ENCODE results near the gene PHLPP1. TPM values are rescaled to one million over a fixed set of nuclear protein-coding genes. Genes with fewer than 3 reads are reported as not detected.
A peak's percentile ranks its signal among the peaks of the same experiment; 100 is the strongest.
"Not testable (repeated sequence)": the region's sequence is repeated elsewhere in the genome, so short reads cannot be mapped to it uniquely, and the experiment has no call there.

The PHLPP1 gene
- total and polyA plus RNA-seq, 2 donors: 3.2 to 4.5 TPM

- 97% methylated on average over 1 of the region's 1 CpG for WGBS
- Histone ChIP-seq H3K36me3 (ENCODE audit: control insufficient read depth in 2 of 2, insufficient read depth in 2 of 2, low read length in 1 of 2) (no peaks in the 10 kb centered on the region), H3K27ac (ENCODE audit: low read depth in 1 of 2, low read length in 1 of 2) (no peak overlapping the region), H3K9me3 (ENCODE audit: control insufficient read depth in 2 of 2, insufficient read depth in 1 of 2, low read length in 1 of 2) (no peaks in the 10 kb centered on the region), H3K4me3 (ENCODE audit: low read length in 2 of 2) (no peak overlapping the region), H3K4me1 (ENCODE audit: control insufficient read depth in 2 of 2, insufficient read depth in 2 of 2, low read length in 2 of 2) (no peaks in the 10 kb centered on the region), H3K27me3 (ENCODE audit: control insufficient read depth in 2 of 2, insufficient read depth in 1 of 2, low read length in 1 of 2) (no peaks in the 10 kb centered on the region)
- no peak for DNase-seq (ENCODE audit: low read depth in 6 of 9, low spot score in 9 of 9)
Measured at GRCh38 chr18:62735387-62735786, 20.0 kb downstream of the PHLPP1 start.

DNA sequence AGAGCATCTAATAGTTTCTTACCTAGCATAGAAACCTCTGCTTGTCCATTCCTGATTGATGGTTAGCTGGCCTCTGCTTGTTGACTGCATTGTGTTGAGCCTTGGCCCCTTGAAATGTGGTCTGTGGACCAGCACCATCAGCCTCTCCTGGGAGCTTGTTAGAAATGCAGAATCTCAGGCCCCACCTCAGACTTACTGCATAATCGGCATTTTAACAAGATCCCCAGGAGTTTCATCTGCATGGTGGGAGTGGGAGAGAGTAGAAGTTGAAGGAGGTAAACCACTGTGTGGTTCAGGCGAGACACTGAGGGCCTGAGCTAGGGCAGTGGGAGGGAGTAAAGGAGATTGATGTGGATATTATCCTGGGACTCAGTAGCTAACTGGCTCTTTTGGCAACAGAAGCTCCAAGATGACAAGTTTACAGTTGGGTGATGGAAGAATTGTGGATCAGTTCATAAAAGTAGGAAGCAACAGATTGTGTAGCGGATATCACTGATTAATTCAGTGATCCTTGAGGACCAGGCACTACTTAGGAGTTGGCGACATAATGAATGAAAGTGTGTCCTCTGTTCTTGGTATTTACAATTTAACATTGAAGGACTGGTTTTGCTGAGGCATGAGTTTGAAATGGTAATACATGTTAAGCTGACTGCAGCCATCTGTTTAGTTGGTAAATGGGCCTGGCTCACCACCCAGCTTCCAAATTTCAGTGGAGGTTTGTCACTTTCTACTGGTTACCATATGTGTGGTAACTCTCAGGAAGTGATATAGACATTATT, 20.9 kb downstream of the PHLPP1 start:
- H3K27ac ChIP-seq (ENCODE audit: low read depth in 1 of 2, low read length in 1 of 2): no peak overlapping the region
- DNase-seq (ENCODE audit: low read depth in 6 of 9, low spot score in 9 of 9): no peak
- H3K9me3 ChIP-seq (ENCODE audit: control insufficient read depth in 2 of 2, insufficient read depth in 1 of 2, low read length in 1 of 2): no peaks in the 10 kb centered on the region
- H3K4me3 ChIP-seq (ENCODE audit: low read length in 2 of 2): no peak overlapping the region
- H3K27me3 ChIP-seq (ENCODE audit: control insufficient read depth in 2 of 2, insufficient read depth in 1 of 2, low read length in 1 of 2): no peaks in the 10 kb centered on the region
- no peaks in the 10 kb centered on the region for H3K36me3 ChIP-seq (ENCODE audit: control insufficient read depth in 2 of 2, insufficient read depth in 2 of 2, low read length in 1 of 2)
- whole genome bisulfite sequencing: 98% methylated on average over 4 of the region's 4 CpGs
- no peaks in the 10 kb centered on the region for H3K4me1 ChIP-seq (ENCODE audit: control insufficient read depth in 2 of 2, insufficient read depth in 2 of 2, low read length in 2 of 2)

GRCh38 chr18:62737241-62737873, 22.0 kb downstream of the PHLPP1 start:
- H3K4me3 ChIP-seq (ENCODE audit: low read length in 2 of 2): no peak overlapping the region
- H3K9me3 ChIP-seq (ENCODE audit: control insufficient read depth in 2 of 2, insufficient read depth in 1 of 2, low read length in 1 of 2): no peaks in the 10 kb centered on the region
- DNase-seq (ENCODE audit: low read depth in 6 of 9, low spot score in 9 of 9): no peak
- H3K36me3 ChIP-seq (ENCODE audit: control insufficient read depth in 2 of 2, insufficient read depth in 2 of 2, low read length in 1 of 2): no peaks in the 10 kb centered on the region
- H3K27ac ChIP-seq (ENCODE audit: low read depth in 1 of 2, low read length in 1 of 2): no peak overlapping the region
- H3K27me3 ChIP-seq (ENCODE audit: control insufficient read depth in 2 of 2, insufficient read depth in 1 of 2, low read length in 1 of 2): no peaks in the 10 kb centered on the region
- H3K4me1 ChIP-seq (ENCODE audit: control insufficient read depth in 2 of 2, insufficient read depth in 2 of 2, low read length in 2 of 2): peaks cover 0 to 6% of the 10 kb centered on the region in 2 donors
- 99% methylated on average over 6 of the region's 6 CpGs for WGBS

DNA sequence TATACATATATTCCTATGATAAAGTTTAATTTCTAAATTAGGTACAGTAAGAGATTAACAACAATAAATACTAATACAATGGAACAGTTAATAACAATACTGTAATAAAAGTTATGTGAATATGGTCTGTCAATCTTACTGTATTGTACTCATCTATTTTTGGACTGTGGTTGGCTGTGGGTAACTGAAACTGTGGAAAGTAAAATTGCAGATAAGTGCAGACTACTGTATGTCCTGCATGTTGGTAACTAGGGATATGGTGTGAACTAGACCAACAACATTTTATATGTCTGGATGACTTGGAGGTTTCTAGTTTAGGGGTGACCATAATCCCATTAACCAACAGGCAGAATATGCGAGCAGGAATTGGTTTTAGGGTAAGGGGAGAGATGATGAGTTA, 23.3 kb downstream of the PHLPP1 start:
- Histone ChIP-seq H3K27me3 (ENCODE audit: control insufficient read depth in 2 of 2, insufficient read depth in 1 of 2, low read length in 1 of 2) (no peaks in the 10 kb centered on the region), H3K36me3 (ENCODE audit: control insufficient read depth in 2 of 2, insufficient read depth in 2 of 2, low read length in 1 of 2) (no peaks in the 10 kb centered on the region), H3K4me1 (ENCODE audit: control insufficient read depth in 2 of 2, insufficient read depth in 2 of 2, low read length in 2 of 2) (peaks cover 0 to 8% of the 10 kb centered on the region in 2 donors), H3K9me3 (ENCODE audit: control insufficient read depth in 2 of 2, insufficient read depth in 1 of 2, low read length in 1 of 2) (no peaks in the 10 kb centered on the region), H3K4me3 (ENCODE audit: low read length in 2 of 2) (no peak overlapping the region), H3K27ac (ENCODE audit: low read depth in 1 of 2, low read length in 1 of 2) (no peak overlapping the region)
- DNase-seq (ENCODE audit: low read depth in 6 of 9, low spot score in 9 of 9): no peak
- WGBS: 100% methylated on average over 1 of the region's 1 CpG

GRCh38 chr18:62739911-62740310, 24.6 kb downstream of the PHLPP1 start:
- no peak overlapping the region for H3K27ac ChIP-seq (ENCODE audit: low read depth in 1 of 2, low read length in 1 of 2)
- peaks cover 3 to 15% of the 10 kb centered on the region in 2 donors for H3K4me1 ChIP-seq (ENCODE audit: control insufficient read depth in 2 of 2, insufficient read depth in 2 of 2, low read length in 2 of 2)
- 91% methylated on average over 5 of the region's 5 CpGs for WGBS
- H3K4me3 ChIP-seq (ENCODE audit: low read length in 2 of 2): no peak overlapping the region
- H3K9me3 ChIP-seq (ENCODE audit: control insufficient read depth in 2 of 2, insufficient read depth in 1 of 2, low read length in 1 of 2): no peaks in the 10 kb centered on the region
- H3K27me3 ChIP-seq (ENCODE audit: control insufficient read depth in 2 of 2, insufficient read depth in 1 of 2, low read length in 1 of 2): no peaks in the 10 kb centered on the region
- H3K36me3 ChIP-seq (ENCODE audit: control insufficient read depth in 2 of 2, insufficient read depth in 2 of 2, low read length in 1 of 2): no peaks in the 10 kb centered on the region
- no peak for DNase-seq (ENCODE audit: low read depth in 6 of 9, low spot score in 9 of 9)

DNA sequence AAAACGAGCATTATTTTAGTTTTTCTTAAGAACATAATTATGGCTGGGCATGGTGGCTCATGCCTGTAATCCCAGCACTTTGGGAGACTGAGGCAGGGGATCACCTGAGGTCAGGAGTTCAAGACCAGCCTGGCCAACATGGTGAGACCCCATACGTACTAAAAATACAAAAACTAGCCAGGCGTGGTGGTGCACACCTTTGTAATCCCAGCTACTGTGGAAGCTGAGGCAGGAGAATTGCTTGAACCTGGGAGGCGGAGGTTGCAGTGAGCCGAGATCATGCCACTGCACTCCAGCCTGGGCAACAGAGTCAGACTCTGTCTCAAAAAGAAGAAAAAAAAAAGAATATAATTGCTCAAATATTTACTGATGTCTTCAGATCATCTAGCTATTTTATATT, 25.3 kb downstream of the PHLPP1 start:
- H3K4me1 ChIP-seq (ENCODE audit: control insufficient read depth in 2 of 2, insufficient read depth in 2 of 2, low read length in 2 of 2): peaks cover 3 to 15% of the 10 kb centered on the region in 2 donors
- H3K9me3 ChIP-seq (ENCODE audit: control insufficient read depth in 2 of 2, insufficient read depth in 1 of 2, low read length in 1 of 2); H3K4me3 ChIP-seq (ENCODE audit: low read length in 2 of 2); H3K27me3 ChIP-seq (ENCODE audit: control insufficient read depth in 2 of 2, insufficient read depth in 1 of 2, low read length in 1 of 2); DNase-seq (ENCODE audit: low read depth in 6 of 9, low spot score in 9 of 9); H3K27ac ChIP-seq (ENCODE audit: low read depth in 1 of 2, low read length in 1 of 2); H3K36me3 ChIP-seq (ENCODE audit: control insufficient read depth in 2 of 2, insufficient read depth in 2 of 2, low read length in 1 of 2): not testable (repeated sequence)
- 95% methylated on average over 5 of the region's 5 CpGs for WGBS

DNA sequence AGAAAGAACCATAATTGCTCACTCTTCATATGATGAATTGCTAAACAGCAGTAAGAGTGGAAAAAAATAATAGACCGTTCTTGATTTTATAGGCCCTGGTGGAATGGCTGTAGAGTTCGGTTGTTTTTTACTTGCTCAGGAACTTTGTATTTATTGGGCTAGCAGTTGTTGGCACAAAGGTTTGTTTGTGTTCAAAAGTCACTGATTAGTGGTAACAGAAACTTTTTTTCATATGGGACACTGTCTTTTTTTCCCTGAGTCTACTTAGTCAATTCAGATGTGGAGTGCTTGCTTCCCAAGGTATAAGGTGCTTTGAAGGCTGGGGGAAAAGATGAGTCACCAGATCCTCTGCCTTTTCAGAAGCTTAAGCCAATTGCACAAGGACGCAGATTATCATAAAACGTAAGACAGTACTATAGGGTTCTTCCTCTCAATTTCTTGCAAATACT, 25.8 kb downstream of the PHLPP1 start:
- WGBS: 85% methylated on average over 4 of the region's 4 CpGs
- DNase-seq (ENCODE audit: low read depth in 6 of 9, low spot score in 9 of 9): peak in 1 of 9 donors; percentile 37
- H3K9me3 ChIP-seq (ENCODE audit: control insufficient read depth in 2 of 2, insufficient read depth in 1 of 2, low read length in 1 of 2): no peaks in the 10 kb centered on the region
- H3K27ac ChIP-seq (ENCODE audit: low read depth in 1 of 2, low read length in 1 of 2): no peak overlapping the region
- H3K4me3 ChIP-seq (ENCODE audit: low read length in 2 of 2): no peak overlapping the region
- peaks cover 3 to 15% of the 10 kb centered on the region in 2 donors for H3K4me1 ChIP-seq (ENCODE audit: control insufficient read depth in 2 of 2, insufficient read depth in 2 of 2, low read length in 2 of 2)
- H3K27me3 ChIP-seq (ENCODE audit: control insufficient read depth in 2 of 2, insufficient read depth in 1 of 2, low read length in 1 of 2): no peaks in the 10 kb centered on the region
- no peaks in the 10 kb centered on the region for H3K36me3 ChIP-seq (ENCODE audit: control insufficient read depth in 2 of 2, insufficient read depth in 2 of 2, low read length in 1 of 2)

DNA sequence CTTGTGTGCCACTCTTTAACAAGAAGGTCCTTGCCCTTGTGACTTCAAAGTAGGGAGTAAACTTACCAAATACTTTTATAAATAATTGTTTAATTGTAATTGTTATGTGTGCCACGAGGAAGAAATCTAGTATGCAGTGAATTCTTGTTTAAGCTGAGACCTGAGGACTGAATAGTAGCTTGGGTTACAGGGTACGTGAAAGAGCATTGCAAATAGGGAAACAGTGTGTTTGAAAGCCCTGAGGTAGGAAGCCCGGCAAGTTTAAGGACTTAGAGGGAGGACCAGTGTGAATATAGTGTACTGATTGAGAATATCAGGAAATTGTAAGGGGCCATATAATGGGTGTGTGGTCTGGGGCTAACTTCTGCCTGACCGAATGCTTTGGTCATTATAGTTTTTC, 26.2 kb downstream of the PHLPP1 start:
- Histone ChIP-seq H3K27me3 (ENCODE audit: control insufficient read depth in 2 of 2, insufficient read depth in 1 of 2, low read length in 1 of 2) (no peaks in the 10 kb centered on the region), H3K4me3 (ENCODE audit: low read length in 2 of 2) (no peak overlapping the region), H3K4me1 (ENCODE audit: control insufficient read depth in 2 of 2, insufficient read depth in 2 of 2, low read length in 2 of 2) (peaks cover 3 to 15% of the 10 kb centered on the region in 2 donors), H3K27ac (ENCODE audit: low read depth in 1 of 2, low read length in 1 of 2) (no peak overlapping the region), H3K36me3 (ENCODE audit: control insufficient read depth in 2 of 2, insufficient read depth in 2 of 2, low read length in 1 of 2) (no peaks in the 10 kb centered on the region), H3K9me3 (ENCODE audit: control insufficient read depth in 2 of 2, insufficient read depth in 1 of 2, low read length in 1 of 2) (no peaks in the 10 kb centered on the region)
- DNase-seq (ENCODE audit: low read depth in 6 of 9, low spot score in 9 of 9): no peak
- WGBS: 96% methylated on average over 4 of the region's 4 CpGs
